GM23338 (cell line): ENCODE measurements around the gene GSN. TPM values are rescaled to one million over a fixed set of nuclear protein-coding genes. Genes with fewer than 3 reads are reported as not detected.

ENCODE experiments used
- ATAC-seq: fragments of 200-7000 bp; cut with Tn5 transposase; 3 replicates; pipeline ENCODE4 v1.9.1; 2020
- DNase-seq: peaks from one replicate; pipeline ENCODE4 v3.0.0-alpha.2; 2015; ENCODE audit warnings: low spot score
- H2AFZ ChIP-seq: fragments of 200-600 bp; sonication (generic); 2 replicates; pipeline ENCODE4 v1.8.0; 2016; ENCODE audit warnings: antibody characterized with exemption, mild to moderate bottlenecking, moderate library complexity
- H3F3A ChIP-seq: fragments of 200-600 bp; sonication (generic); replicated peaks from 2 replicates; pipeline ENCODE4 v1.8.0; 2017; ENCODE audit warnings: antibody characterized with exemption, mixed run types, low read depth
- H3K27ac ChIP-seq: fragments of 200-600 bp; sonication (generic); 2 replicates; pipeline ENCODE4 v1.6.1; 2016; ENCODE audit warnings: low read depth
- H3K27me3 ChIP-seq: fragments of 200-600 bp; sonication (generic); 2 replicates; pipeline ENCODE4 v1.8.0; 2016; ENCODE audit warnings: mild to moderate bottlenecking, mixed run types, moderate library complexity; ENCODE audit not compliant: insufficient read depth
- H3K36me3 ChIP-seq: fragments of 200-600 bp; sonication (generic); 2 replicates; pipeline ENCODE4 v1.8.0; 2016; ENCODE audit warnings: mild to moderate bottlenecking; ENCODE audit not compliant: insufficient read depth
- H3K4me1 ChIP-seq: fragments of 200-600 bp; sonication (generic); 2 replicates; pipeline ENCODE4 v1.8.0; 2016; ENCODE audit warnings: mild to moderate bottlenecking, moderate library complexity; ENCODE audit not compliant: insufficient read depth
- H3K4me2 ChIP-seq: fragments of 200-600 bp; sonication (generic); 2 replicates; pipeline ENCODE4 v1.7.1; 2017; ENCODE audit warnings: mixed run types
- H3K4me3 ChIP-seq: fragments of 200-600 bp; sonication (generic); 2 replicates; pipeline ENCODE4 v1.6.1; 2016; ENCODE audit warnings: mixed run types
- H3K79me2 ChIP-seq: fragments of 200-600 bp; sonication (generic); replicated peaks from 2 replicates; pipeline ENCODE4 v1.8.0; 2017; ENCODE audit warnings: mild to moderate bottlenecking; ENCODE audit not compliant: insufficient read depth
- H3K9me2 ChIP-seq: fragments of 200-600 bp; sonication (generic); 2 replicates; pipeline ENCODE4 v1.8.0; 2017; ENCODE audit not compliant: insufficient read depth
- H4K20me1 ChIP-seq: fragments of 200-600 bp; sonication (generic); replicated peaks from 2 replicates; pipeline ENCODE4 v1.8.0; 2017; ENCODE audit warnings: mild to moderate bottlenecking; ENCODE audit not compliant: insufficient read depth
- H3K27ac Mint-ChIP-seq: 2 replicates; pipeline ENCODE4 v1.8.0; 2020; ENCODE audit warnings: inconsistent platforms, mild to moderate bottlenecking, moderate library complexity, mixed read lengths
- H3K27me3 Mint-ChIP-seq: 3 replicates; pipeline ENCODE4 v1.8.0; 2022; ENCODE audit warnings: low read depth, mild to moderate bottlenecking, moderate library complexity, mixed read lengths, inconsistent platforms; ENCODE audit not compliant: insufficient read depth, poor library complexity
- H3K36me3 Mint-ChIP-seq: 3 replicates; pipeline ENCODE4 v1.8.0; 2021; ENCODE audit warnings: low read depth, mild to moderate bottlenecking, inconsistent platforms, moderate library complexity, mixed read lengths
- H3K4me1 Mint-ChIP-seq: 3 replicates; pipeline ENCODE4 v1.8.0; 2020; ENCODE audit warnings: mild to moderate bottlenecking, inconsistent platforms, mixed read lengths
- H3K4me3 Mint-ChIP-seq: 3 replicates; pipeline ENCODE4 v1.8.0; 2021; ENCODE audit warnings: moderate library complexity, mild to moderate bottlenecking, inconsistent platforms, mixed read lengths
- H3K9me3 Mint-ChIP-seq: 3 replicates; pipeline ENCODE4 v1.8.0; 2020; ENCODE audit warnings: moderate library complexity, mild to moderate bottlenecking, inconsistent platforms, mixed read lengths
- CREB1 ChIP-seq: fragments of 250-450 bp; sonication (Bioruptor Pico); IDR thresholded peaks from 2 replicates; pipeline ENCODE4 v1.5.0; 2020; ENCODE audit warnings: low read depth, mild to moderate bottlenecking, moderate library complexity
- ETS1 ChIP-seq: IDR thresholded peaks from 2 replicates; pipeline ENCODE4 v1.6.1; 2016; ENCODE audit warnings: antibody characterized with exemption
- EZH2phosphoT487 ChIP-seq: fragments of 200-600 bp; sonication (generic); IDR thresholded peaks from one replicate; pipeline ENCODE4 v1.8.1; 2018; ENCODE audit warnings: antibody characterized with exemption; ENCODE audit not compliant: unreplicated experiment
- JUNB ChIP-seq: IDR thresholded peaks from one replicate; pipeline ENCODE4 v1.6.1; 2016; ENCODE audit warnings: antibody characterized with exemption; ENCODE audit not compliant: unreplicated experiment
- NANOG ChIP-seq: IDR thresholded peaks from 2 replicates; pipeline ENCODE4 v1.6.1; 2016; ENCODE audit warnings: antibody characterized with exemption, borderline replicate concordance
- REST ChIP-seq: IDR thresholded peaks from one replicate; pipeline ENCODE4 v1.6.1; 2018; ENCODE audit warnings: antibody characterized with exemption; ENCODE audit not compliant: unreplicated experiment
- STAT1 ChIP-seq: IDR thresholded peaks from one replicate; pipeline ENCODE4 v1.6.1; 2016; ENCODE audit warnings: antibody characterized with exemption; ENCODE audit not compliant: unreplicated experiment
- ZNF114 ChIP-seq: fragments of 250-450 bp; sonication (Bioruptor Pico); IDR thresholded peaks from 2 replicates; pipeline ENCODE4 v1.5.0; 2020; ENCODE audit warnings: mild to moderate bottlenecking, moderate library complexity
- ZNF331 ChIP-seq: fragments of 250-450 bp; sonication (Bioruptor Pico); IDR thresholded peaks from 2 replicates; pipeline ENCODE4 v1.5.0; 2020; ENCODE audit warnings: low read depth, mild to moderate bottlenecking, moderate library complexity
- polyA plus RNA-seq: library from polyadenylated mRNA; unstranded; fragments of >200 nt; fragmentation: Nextera tagmentation; extraction: Ambion mirVana; gene quantifications from 2 replicates; pipeline ENCODE4 v1.2.1, GENCODE V29; 2016
- total RNA-seq: library from RNA; depleted of rRNA; stranded (reverse); fragments of >200 nt; shearing (Covaris generic); gene quantifications from 2 replicates; pipeline ENCODE4 v1.2.3, GENCODE V29; 2014

The GSN gene
- total and polyA plus RNA-seq, 2 experiments from 2014 or later, result 30.2 to 85.7 TPM

DNA sequence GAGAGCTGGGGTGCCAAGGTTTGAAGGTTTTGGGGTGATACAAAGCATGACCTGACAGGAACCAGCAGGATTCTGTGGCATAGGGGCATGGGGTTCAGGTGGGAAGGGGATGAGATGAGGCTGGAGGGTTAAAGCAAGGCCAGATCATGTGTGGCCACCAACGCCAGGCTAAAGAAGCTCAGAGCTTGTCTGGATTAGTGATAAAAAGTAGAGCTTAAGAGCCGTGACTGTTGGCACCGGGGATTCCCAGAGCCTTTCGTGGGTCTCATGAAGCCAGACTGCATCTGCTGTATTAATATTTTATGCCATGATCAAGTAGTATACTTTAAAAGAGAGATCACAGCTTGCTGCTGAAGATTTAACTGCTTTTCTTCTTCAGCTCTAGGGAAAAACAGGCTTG is 8.5 kb upstream of the GSN start:
- H3K27ac ChIP-seq, result no peak overlapping the region

GRCh38 chr9:121259935-121260334 is 8.0 kb upstream of the GSN start:
- Histone ChIP-seq H3K27me3 (peaks cover 12% of the 10 kb centered on the region), H3F3A (no peaks in the 10 kb centered on the region), H3K4me2 (0 out of 2 replicates have a peak overlapping the region, but pooled peaks have one; percentile 0), H3K36me3 (no peaks in the 10 kb centered on the region), H3K4me3 (no peak overlapping the region), H4K20me1 (no peaks in the 10 kb centered on the region), H3K4me1 (peaks cover 23% of the 10 kb centered on the region), H2AFZ (no peak overlapping the region), H3K9me2 (no peaks in the 10 kb centered on the region), H3K27ac (no peak overlapping the region), H3K79me2 (no peaks in the 10 kb centered on the region)
- Mint-ChIP-seq H3K27ac (no peak overlapping the region), H3K4me3 (no peak overlapping the region), H3K4me1 (peaks cover 28% of the 10 kb centered on the region), H3K36me3 (no peaks in the 10 kb centered on the region), H3K9me3 (no peaks in the 10 kb centered on the region; the same call in 2 of the 3 replicates), H3K27me3 (peaks cover 4% of the 10 kb centered on the region)
- TF ChIP-seq REST, result peak; percentile 71
- no peak for TF ChIP-seq CREB1
- TF ChIP-seq ZNF331 (CRISPR knock-in tag), result no peak
- no peak for TF ChIP-seq NANOG
- TF ChIP-seq JUNB, result no peak
- no peak for TF ChIP-seq STAT1
- no peak for DNase-seq
- peak; percentile 72 for ATAC-seq

More for the DNA sequence above, 8.5 kb upstream of the GSN start:
- H3K79me2 ChIP-seq, result no peaks in the 10 kb centered on the region
- DNase-seq (no peak), ATAC-seq (no peak)
- peaks cover 27% of the 10 kb centered on the region for H3K4me1 ChIP-seq
- H3K27me3 Mint-ChIP-seq, result peaks cover 4% of the 10 kb centered on the region
- no peaks in the 10 kb centered on the region; the same call in 2 of the 3 replicates for H3K9me3 Mint-ChIP-seq
- no peaks in the 10 kb centered on the region for H3K36me3 Mint-ChIP-seq
- no peak overlapping the region for H2AFZ ChIP-seq
- no peak overlapping the region for H3K4me2 ChIP-seq
- no peak overlapping the region for H3K4me3 Mint-ChIP-seq
- no peak overlapping the region for H3K27ac Mint-ChIP-seq
- H3K4me3 ChIP-seq, result no peak overlapping the region
- no peaks in the 10 kb centered on the region for H4K20me1 ChIP-seq
- H3K9me2 ChIP-seq, result no peaks in the 10 kb centered on the region
- no peaks in the 10 kb centered on the region for H3F3A ChIP-seq
- TF ChIP-seq REST (no peak), ETS1 (no peak), EZH2phosphoT487 (no peak), JUNB (no peak), CREB1 (no peak), ZNF114 (CRISPR knock-in tag) (no peak)
- H3K4me1 Mint-ChIP-seq, result peaks cover 28% of the 10 kb centered on the region
- H3K27me3 ChIP-seq, result peaks cover 8% of the 10 kb centered on the region
- no peaks in the 10 kb centered on the region for H3K36me3 ChIP-seq
